GM23248 (cell line): ENCODE measurements around the gene RBM19.

Experiments used
- EZH2 ChIP-seq: fragments of 200-600 bp; sonication (generic); IDR thresholded peaks from 2 replicates; pipeline ENCODE4 v1.6.1; 2018; ENCODE audit warnings: antibody characterized with exemption, mild to moderate bottlenecking; ENCODE audit not compliant: insufficient read depth, poor library complexity, severe bottlenecking
- EZH2phosphoT487 ChIP-seq: fragments of 200-600 bp; sonication (generic); IDR thresholded peaks from 2 replicates; pipeline ENCODE4 v1.6.1; 2018; ENCODE audit warnings: antibody characterized with exemption, moderate library complexity, mild to moderate bottlenecking, low read depth; ENCODE audit not compliant: insufficient read depth

- TF ChIP-seq EZH2 (no peak), EZH2phosphoT487 (no peak)
These were observed 153.5 kb downstream of the RBM19 start for GRCh38 chr12:113812411-113813228.
